DMS114 treated with DMSO at 0.1 percent for 48 hours (cell line): ENCODE data around the gene OR2A14.
"Not testable (repeated sequence)": the region's sequence is repeated elsewhere in the genome, so short reads cannot be mapped to it uniquely, and the experiment has no call there.

Source experiments
- DNase-seq: peaks from one replicate; lab custom pipeline; 2025; ENCODE audit not compliant: unreplicated experiment; lab: John Stamatoyannopoulos, UW

OR2A14 gene

GRCh38 chr7:144122876-144123275 is at the start of gene OR2A14:
Gene OR2A14 (plus strand): TSS chr7:144123176. CDS start chr7:144129113, 5,937 bp downstream.
- DNase-seq: no peak

- no peak for DNase-seq
These were observed 48.6 kb upstream of the OR2A14 start for GRCh38 chr7:144074374-144074773.

GRCh38 chr7:144085978-144086377 is 37.0 kb upstream of the OR2A14 start, which contains the start of gene OR2A12:
Gene OR2A12 (plus strand): TSS chr7:144086278. CDS start chr7:144095108, 8,830 bp downstream.
- no peak for DNase-seq

- no peak for DNase-seq
These were observed 36.2 kb upstream of the OR2A14 start for GRCh38 chr7:144086730-144087129.

- no peak for DNase-seq
These were observed 35.7 kb upstream of the OR2A14 start for GRCh38 chr7:144087230-144087629.

GRCh38 chr7:144090667-144091066 is 32.3 kb upstream of the OR2A14 start:
- no peak for DNase-seq

GRCh38 chr7:144098776-144099175 is 24.2 kb upstream of the OR2A14 start:
- DNase-seq: no peak

GRCh38 chr7:144100607-144101006 is 22.4 kb upstream of the OR2A14 start:
- DNase-seq: no peak

GRCh38 chr7:144102041-144102440 is 20.9 kb upstream of the OR2A14 start:
- DNase-seq: no peak

- no peak for DNase-seq
These were observed 17.8 kb upstream of the OR2A14 start for GRCh38 chr7:144105211-144105610.

GRCh38 chr7:144109283-144109682 is 13.7 kb upstream of the OR2A14 start, which contains the start of gene OR2A2:
Gene OR2A2 (plus strand): TSS chr7:144109583. CDS start chr7:144109583, 0 bp downstream.
- no peak for DNase-seq

- DNase-seq: no peak
These were observed 12.7 kb upstream of the OR2A14 start for GRCh38 chr7:144110272-144110671.

GRCh38 chr7:144113651-144114050 is 9.3 kb upstream of the OR2A14 start:
- no peak for DNase-seq

- DNase-seq: no peak
These were observed 4.6 kb upstream of the OR2A14 start for GRCh38 chr7:144118341-144118740.

- DNase-seq: peak; percentile 56
These were observed 4.8 kb downstream of the OR2A14 start for GRCh38 chr7:144127714-144128334.

GRCh38 chr7:144129601-144130000 is 6.6 kb downstream of the OR2A14 start:
- not testable (repeated sequence) for DNase-seq

GRCh38 chr7:144130730-144131129 is 7.8 kb downstream of the OR2A14 start:
- DNase-seq: no peak

GRCh38 chr7:144132262-144132661 is 9.3 kb downstream of the OR2A14 start:
- DNase-seq: no peak

GRCh38 chr7:144133307-144133706 is 10.3 kb downstream of the OR2A14 start:
- DNase-seq: no peak

- no peak for DNase-seq
These were observed 11.1 kb downstream of the OR2A14 start for GRCh38 chr7:144134116-144134515.

GRCh38 chr7:144137501-144137900 is 14.5 kb downstream of the OR2A14 start:
- DNase-seq: no peak

GRCh38 chr7:144142187-144142586 is 19.2 kb downstream of the OR2A14 start:
- DNase-seq: no peak

- no peak for DNase-seq
These were observed 21.4 kb downstream of the OR2A14 start for GRCh38 chr7:144144426-144144825.
